Keratinocyte (primary cell): ENCODE results near the gene CD160.

Source experiments
- CTCF ChIP-seq, 3 experiments: IDR thresholded peaks in 1 of 3; conservative IDR thresholded peaks in 1 of 3; optimal IDR thresholded peaks in 1 of 3; 2 replicates in 2 of 3; 3 replicates in 1 of 3; pipeline versions ENCODE3 to v1.5.1; 2011; ENCODE audit warnings: low read length in 3 of 3, mild to moderate bottlenecking in 3 of 3, moderate library complexity in 2 of 3, control low read depth in 1 of 3, inconsistent platforms in 1 of 3; ENCODE audit not compliant: insufficient read depth in 2 of 3; ENCODE audit errors: extremely low read depth in 1 of 3
- EZH2 ChIP-seq: IDR thresholded peaks from one replicate; pipeline ENCODE4 v1.6.1; 2012; ENCODE audit warnings: inconsistent platforms, mild to moderate bottlenecking, low read length, moderate library complexity

- TF ChIP-seq CTCF (optimal IDR thresholded peaks at IDR 0.05 in 1 of 3, IDR thresholded peaks at IDR 0.05 in 1 of 3, conservative IDR thresholded peaks at IDR 0.05 in 1 of 3; ENCODE audit: extremely low read depth in 1 of 3, insufficient read depth in 2 of 3, low read length in 3 of 3) (no peak), EZH2 (no peak)
Observed at GRCh38 chr1:145688924-145689323, 30.4 kb upstream of the CD160 start.
